ENCODE measurements around the gene DDA1. TPM values are rescaled to one million over a fixed set of nuclear protein-coding genes. Genes with fewer than 3 reads are reported as not detected.

DDA1 gene
- total RNA-seq, 1 experiment from 2014 or later: 87.9 TPM

DNA sequence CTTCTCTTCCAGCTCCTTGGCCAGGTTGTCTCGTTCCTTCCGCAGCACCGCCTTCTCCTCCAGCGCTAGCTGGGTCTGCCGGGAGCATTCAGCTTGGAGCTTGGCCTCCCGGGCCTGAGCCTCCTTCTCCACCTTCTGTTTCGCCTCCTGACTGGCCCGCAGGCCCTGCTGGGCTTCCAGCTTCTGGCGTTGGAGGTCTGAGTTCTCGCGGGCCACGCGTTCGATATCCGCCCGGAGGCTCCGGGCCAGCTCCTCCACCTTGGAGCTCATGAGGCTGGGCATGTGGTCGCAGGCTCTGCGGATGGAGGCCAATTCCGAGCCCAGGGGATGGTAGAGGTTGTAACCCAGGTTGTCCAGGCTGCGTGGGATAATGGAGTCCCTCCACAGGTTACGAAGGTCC lies 56.0 kb downstream of the DDA1 start:
- no peaks in the 10 kb centered on the region for H4K20me1 ChIP-seq (ENCODE audit: low read length)
- no peak for TF ChIP-seq EZH2phosphoT487 (IDR thresholded peaks at IDR 0.05; ENCODE audit: borderline replicate concordance, low read length)
- no peak for TF ChIP-seq EZH2 (IDR thresholded peaks at IDR 0.05; ENCODE audit: low read length, unreplicated experiment)
- TF ChIP-seq, protein P1, sequence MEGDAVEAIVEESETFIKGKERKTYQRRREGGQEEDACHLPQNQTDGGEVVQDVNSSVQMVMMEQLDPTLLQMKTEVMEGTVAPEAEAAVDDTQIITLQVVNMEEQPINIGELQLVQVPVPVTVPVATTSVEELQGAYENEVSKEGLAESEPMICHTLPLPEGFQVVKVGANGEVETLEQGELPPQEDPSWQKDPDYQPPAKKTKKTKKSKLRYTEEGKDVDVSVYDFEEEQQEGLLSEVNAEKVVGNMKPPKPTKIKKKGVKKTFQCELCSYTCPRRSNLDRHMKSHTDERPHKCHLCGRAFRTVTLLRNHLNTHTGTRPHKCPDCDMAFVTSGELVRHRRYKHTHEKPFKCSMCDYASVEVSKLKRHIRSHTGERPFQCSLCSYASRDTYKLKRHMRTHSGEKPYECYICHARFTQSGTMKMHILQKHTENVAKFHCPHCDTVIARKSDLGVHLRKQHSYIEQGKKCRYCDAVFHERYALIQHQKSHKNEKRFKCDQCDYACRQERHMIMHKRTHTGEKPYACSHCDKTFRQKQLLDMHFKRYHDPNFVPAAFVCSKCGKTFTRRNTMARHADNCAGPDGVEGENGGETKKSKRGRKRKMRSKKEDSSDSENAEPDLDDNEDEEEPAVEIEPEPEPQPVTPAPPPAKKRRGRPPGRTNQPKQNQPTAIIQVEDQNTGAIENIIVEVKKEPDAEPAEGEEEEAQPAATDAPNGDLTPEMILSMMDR (conservative IDR thresholded peaks at IDR 0.05; ENCODE audit: low read depth, low read length): no peak
- no peaks in the 10 kb centered on the region for H3K4me1 ChIP-seq (ENCODE audit: insufficient read depth, low read length)
- no peak overlapping the region for H2AFZ ChIP-seq (ENCODE audit: low read length)
- no peak for DNase-seq
- intact Hi-C loops (cut with micrococcal nuclease): no loop called here
- ATAC-seq: no peak
- no peak overlapping the region for H3K4me3 ChIP-seq (ENCODE audit: low read length)
- no peak overlapping the region for H3K9ac ChIP-seq (ENCODE audit: low read length)
- no peak overlapping the region for H3K4me2 ChIP-seq (ENCODE audit: low read length)
- H3F3A ChIP-seq (ENCODE audit: low read length, unreplicated experiment): no peaks in the 10 kb centered on the region
- POLR2A ChIA-PET (ENCODE audit: unreplicated experiment): no interaction called here
- H3K9me3 ChIP-seq (ENCODE audit: low read length): no peaks in the 10 kb centered on the region
- CTCF ChIA-PET: no interaction called here
- no TSS peak for BruUV-seq (replicated peaks)
- H3K9me2 ChIP-seq (replicated peaks; ENCODE audit: low read length): no peaks in the 10 kb centered on the region
- no peaks in the 10 kb centered on the region for H3K79me2 ChIP-seq (ENCODE audit: low read length)
- H3K27me3 ChIP-seq (ENCODE audit: low read length): no peaks in the 10 kb centered on the region
- H3K27ac ChIP-seq (ENCODE audit: low read length): no peak overlapping the region
- no peaks in the 10 kb centered on the region for H3K36me3 ChIP-seq (ENCODE audit: low read depth, low read length)

DNA sequence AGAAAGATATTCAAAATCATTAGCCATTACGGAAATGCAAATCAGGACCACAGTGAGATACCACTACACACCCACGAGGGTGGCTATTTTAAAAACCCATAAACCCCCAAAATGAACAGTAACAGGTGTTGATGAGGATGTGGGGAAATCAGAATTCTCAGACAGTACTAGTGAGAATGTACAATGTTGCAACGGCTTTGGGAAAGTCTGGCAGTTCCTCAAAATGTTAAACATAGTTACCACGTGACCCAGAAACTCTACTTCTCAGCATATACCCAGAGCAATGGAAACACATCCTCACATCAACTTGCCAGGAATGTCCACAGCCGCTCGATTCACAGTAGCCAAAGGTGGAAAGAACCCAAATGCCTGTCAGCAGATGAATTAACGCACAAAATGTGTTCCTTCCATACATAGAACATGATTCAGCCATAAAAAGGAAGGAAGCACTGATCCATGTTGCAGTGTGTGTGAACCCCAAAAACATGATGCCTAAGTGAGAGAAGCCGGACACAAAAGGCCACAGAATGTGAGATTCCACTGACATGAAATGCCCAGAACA lies 60.7 kb downstream of the DDA1 start:
- Histone ChIP-seq H3K27me3 (ENCODE audit: low read length) (no peaks in the 10 kb centered on the region), H3K4me2 (ENCODE audit: low read length) (no peak overlapping the region), H2AFZ (ENCODE audit: low read length) (no peak overlapping the region), H3K27ac (ENCODE audit: low read length) (no peak overlapping the region), H4K20me1 (ENCODE audit: low read length) (no peaks in the 10 kb centered on the region), H3K9ac (ENCODE audit: low read length) (no peak overlapping the region), H3K79me2 (ENCODE audit: low read length) (no peaks in the 10 kb centered on the region), H3K36me3 (ENCODE audit: low read depth, low read length) (no peaks in the 10 kb centered on the region), H3F3A (ENCODE audit: low read length, unreplicated experiment) (no peaks in the 10 kb centered on the region), H3K4me3 (ENCODE audit: low read length) (no peak overlapping the region), H3K4me1 (ENCODE audit: insufficient read depth, low read length) (no peaks in the 10 kb centered on the region), H3K9me2 (replicated peaks; ENCODE audit: low read length) (no peaks in the 10 kb centered on the region), H3K9me3 (ENCODE audit: low read length) (no peaks in the 10 kb centered on the region)
- no TSS peak for BruUV-seq (replicated peaks)
- ChIA-PET POLR2A (ENCODE audit: unreplicated experiment) (no interaction called here), CTCF (interaction anchor here (0.7 kb wide), 2 partner anchors 20 to 28 kb away, joined by 4 to 16 read pairs; no protein-coding TSS in a partner anchor)
- TF ChIP-seq, protein P1 (conservative IDR thresholded peaks at IDR 0.05; ENCODE audit: low read depth, low read length): no peak
- no peak for TF ChIP-seq EZH2phosphoT487 (IDR thresholded peaks at IDR 0.05; ENCODE audit: borderline replicate concordance, low read length)
- TF ChIP-seq EZH2 (IDR thresholded peaks at IDR 0.05; ENCODE audit: low read length, unreplicated experiment): no peak
- intact Hi-C loops (cut with micrococcal nuclease): no loop called here
- ATAC-seq (no peak), DNase-seq (no peak)

Other genes starting within 250 kb of the DDA1 start
- gene HAUS8, start 234.1 kb upstream of the DDA1 start, total RNA-seq (2014; rRNA removed): 19.1 and 21.3 TPM in 2 replicates
- 68.3 and 76.1 TPM in 2 replicates for gene MYO9B, start 233.8 kb upstream of the DDA1 start, total RNA-seq (2014; rRNA removed)
- 32.5 and 41.5 TPM in 2 replicates for gene USE1, start 94.2 kb upstream of the DDA1 start, total RNA-seq (2014; rRNA removed)
- gene OCEL1, start 83.3 kb upstream of the DDA1 start, total RNA-seq (2014; rRNA removed): 5.6 and 9.4 TPM in 2 replicates
- gene NR2F6, start 63.6 kb upstream of the DDA1 start, total RNA-seq (2014; rRNA removed): 134 and 159 TPM in 2 replicates
- not detected in 2 replicates for gene USHBP1, start 44.8 kb upstream of the DDA1 start, total RNA-seq (2014; rRNA removed)
- 196 and 214 TPM in 2 replicates for gene BABAM1, start 42.1 kb upstream of the DDA1 start, total RNA-seq (2014; rRNA removed)
- gene ANKLE1, start 27.7 kb upstream of the DDA1 start, total RNA-seq (2014; rRNA removed): 2.2 and 3.1 TPM in 2 replicates
- 42.4 and 53.8 TPM in 2 replicates for gene ABHD8, start 6.1 kb upstream of the DDA1 start, total RNA-seq (2014; rRNA removed)
- gene MRPL34, start 3.7 kb upstream of the DDA1 start, total RNA-seq (2014; rRNA removed): 191 and 206 TPM in 2 replicates
- 12.1 and 15.4 TPM in 2 replicates for gene ANO8, start 25.3 kb downstream of the DDA1 start, total RNA-seq (2014; rRNA removed)
- gene GTPBP3, start 28.0 kb downstream of the DDA1 start, total RNA-seq (2014; rRNA removed): 86.0 and 109 TPM in 2 replicates
- not detected in 2 replicates for gene PLVAP, start 67.8 kb downstream of the DDA1 start, total RNA-seq (2014; rRNA removed)
- not detected in 2 replicates for gene CCDC194, start 84.6 kb downstream of the DDA1 start, total RNA-seq (2014; rRNA removed)
- gene BST2, start 96.1 kb downstream of the DDA1 start, total RNA-seq (2014; rRNA removed): 0.84 and 1.3 TPM in 2 replicates
- 82.5 and 103 TPM in 2 replicates for gene MVB12A, start 110.5 kb downstream of the DDA1 start, total RNA-seq (2014; rRNA removed)
- gene TMEM221, start 139.1 kb downstream of the DDA1 start, total RNA-seq (2014; rRNA removed): 1.7 and 3.0 TPM in 2 replicates
- not detected in 2 replicates for gene NXNL1, start 151.4 kb downstream of the DDA1 start, total RNA-seq (2014; rRNA removed)
- 8.9 and 9.7 TPM in 2 replicates for gene SLC27A1, start 161.0 kb downstream of the DDA1 start, total RNA-seq (2014; rRNA removed)
- 130 and 146 TPM in 2 replicates for gene PGLS, start 202.1 kb downstream of the DDA1 start, total RNA-seq (2014; rRNA removed)
- gene COLGALT1, start 246.1 kb downstream of the DDA1 start, total RNA-seq (2014; rRNA removed): 80.7 and 98.8 TPM in 2 replicates